H1 (cell line): ENCODE data around the gene TGM2. TPM values are rescaled to one million over a fixed set of nuclear protein-coding genes. Genes with fewer than 3 reads are reported as not detected.

ENCODE experiments used
- CTCF ChIA-PET: fragments of 300-600 bp; sonication (Branson Sonifier 250); formaldehyde crosslinking; loops from one replicate; lab custom pipeline; 2021; ENCODE audit not compliant: partially characterized antibody; lab: Charles Lee
- POLR2A ChIA-PET: fragments of 300-600 bp; sonication (Branson Sonifier 250); formaldehyde crosslinking; loops from one replicate; lab custom pipeline; 2021; ENCODE audit warnings: inconsistent platforms; ENCODE audit not compliant: partially characterized antibody; lab: Charles Lee
- DNase-seq, 2 experiments: peaks; one replicate each; pipeline versions ENCODE4 v3.0.0 to v3.0.0-alpha.2; 2010 to 2022; ENCODE audit warnings: low spot score in 2 of 2, low read depth in 1 of 2, mixed read lengths in 1 of 2
- FAIRE-seq: peaks from 2 replicates; lab custom pipeline; 2011; peaks lifted over from hg19 to GRCh38; lab: Jason Lieb, UNC
- H2AFZ ChIP-seq: 2 replicates; pipeline ENCODE4 v1.8.1; 2012; ENCODE audit warnings: low read length, inconsistent platforms
- H2AK5ac ChIP-seq: 2 replicates; pipeline ENCODE4 v1.6.1; 2013; ENCODE audit warnings: low read depth, low read length
- H2BK120ac ChIP-seq: replicated peaks from 2 replicates; pipeline ENCODE3; 2013; ENCODE audit warnings: low read depth, low read length, inconsistent platforms
- H2BK12ac ChIP-seq: 2 replicates; pipeline ENCODE4 v1.6.1; 2013; ENCODE audit warnings: low read depth, low read length
- H2BK15ac ChIP-seq: 2 replicates; pipeline ENCODE4 v1.6.1; 2013; ENCODE audit warnings: low read length
- H2BK20ac ChIP-seq: 2 replicates; pipeline ENCODE4 v1.6.1; 2013; ENCODE audit warnings: low read length
- H2BK5ac ChIP-seq: 2 replicates; pipeline ENCODE4 v1.6.1; 2013; ENCODE audit warnings: low read depth, low read length
- H3K14ac ChIP-seq: 2 replicates; pipeline ENCODE4 v1.6.1; 2013; ENCODE audit warnings: inconsistent platforms; ENCODE audit not compliant: insufficient read length
- H3K18ac ChIP-seq: 2 replicates; pipeline ENCODE4 v1.6.1; 2013; ENCODE audit warnings: low read length; ENCODE audit errors: extremely low read depth
- H3K23ac ChIP-seq: 2 replicates; pipeline ENCODE4 v1.6.1; 2013; ENCODE audit warnings: inconsistent platforms; ENCODE audit not compliant: insufficient read length
- H3K23me2 ChIP-seq: 2 replicates; pipeline ENCODE4 v1.6.1; 2013; ENCODE audit warnings: low read depth, low read length
- H3K27ac ChIP-seq: 2 replicates; pipeline ENCODE4 v1.6.1; 2011; ENCODE audit warnings: low read depth, low read length, inconsistent platforms
- H3K27me3 ChIP-seq, 4 experiments: replicated peaks in 1 of 4; 1 replicate in 1 of 4; 2 replicates in 3 of 4; pipeline versions ENCODE4 v1.6.1 to v1.8.1; 2011 to 2013; ENCODE audit warnings: low read length in 3 of 4, mild to moderate bottlenecking in 3 of 4, inconsistent platforms in 2 of 4, mixed read lengths in 2 of 4, moderate library complexity in 1 of 4; ENCODE audit not compliant: control insufficient read depth in 3 of 4, insufficient read depth in 3 of 4; ENCODE audit errors: extremely low read depth in 1 of 4
- H3K36me3 ChIP-seq, 4 experiments: 2 replicates each; pipeline versions ENCODE4 v1.6.1 to v1.8.1; 2011 to 2013; ENCODE audit warnings: mild to moderate bottlenecking in 4 of 4, low read length in 3 of 4, moderate library complexity in 2 of 4, control low read depth in 1 of 4, inconsistent platforms in 1 of 4; ENCODE audit not compliant: insufficient read depth in 4 of 4, control insufficient read depth in 2 of 4
- H3K4ac ChIP-seq: replicated peaks from 2 replicates; pipeline ENCODE3; 2013; ENCODE audit warnings: low read length, low read depth, mixed read lengths, inconsistent platforms; ENCODE audit not compliant: insufficient read length
- H3K4me1 ChIP-seq, 4 experiments: replicated peaks in 1 of 4; 1 replicate in 1 of 4; 2 replicates in 3 of 4; pipeline versions ENCODE4 v1.6.1 to v1.8.1; 2011 to 2013; ENCODE audit warnings: low read length in 3 of 4, inconsistent platforms in 2 of 4, mixed read lengths in 1 of 4; ENCODE audit not compliant: insufficient read depth in 4 of 4, control insufficient read depth in 3 of 4
- H3K4me2 ChIP-seq, 2 experiments: 2 replicates each; pipeline versions ENCODE4 v1.6.1 to v1.8.1; 2011 to 2013; ENCODE audit warnings: low read depth in 2 of 2, low read length in 2 of 2, control low read depth in 1 of 2, inconsistent platforms in 1 of 2, mild to moderate bottlenecking in 1 of 2; ENCODE audit not compliant: insufficient read depth in 1 of 2
- H3K4me3 ChIP-seq, 4 experiments: fragments of 200-600, 300-600 bp in 1 of 4; sonication (generic), shearing (Covaris generic), sonication (Bioruptor Twin) in 1 of 4; 2 replicates each; pipeline versions ENCODE4 v1.5.1 to v1.8.1; 2011 to 2016; ENCODE audit warnings: low read length in 4 of 4, low read depth in 3 of 4, control low read depth in 2 of 4, inconsistent platforms in 2 of 4, mild to moderate bottlenecking in 2 of 4, mixed read lengths in 1 of 4, moderate library complexity in 1 of 4; ENCODE audit not compliant: insufficient read depth in 2 of 4; ENCODE audit errors: extremely low read depth in 1 of 4
- H3K56ac ChIP-seq: replicated peaks from 2 replicates; pipeline ENCODE3; 2013; ENCODE audit warnings: low read depth, mild to moderate bottlenecking, mixed read lengths, low read length, inconsistent platforms; ENCODE audit not compliant: insufficient read length
- H3K79me1 ChIP-seq: 2 replicates; pipeline ENCODE4 v1.6.1; 2013; ENCODE audit warnings: low read depth, low read length, control low read depth
- H3K79me2 ChIP-seq, 2 experiments: 2 replicates each; pipeline versions ENCODE4 v1.6.1 to v1.8.1; 2012 to 2013; ENCODE audit warnings: low read length in 2 of 2, mild to moderate bottlenecking in 2 of 2, inconsistent platforms in 1 of 2; ENCODE audit not compliant: insufficient read depth in 2 of 2, control insufficient read depth in 1 of 2
- H3K9ac ChIP-seq, 4 experiments: replicated peaks in 1 of 4; 1 replicate in 1 of 4; 2 replicates in 3 of 4; pipeline versions ENCODE4 v1.6.1 to v1.8.1; 2011 to 2013; ENCODE audit warnings: low read depth in 3 of 4, low read length in 3 of 4, control low read depth in 2 of 4, mild to moderate bottlenecking in 2 of 4, moderate library complexity in 2 of 4, inconsistent platforms in 1 of 4; ENCODE audit errors: extremely low read depth in 1 of 4
- H3K9me3 ChIP-seq, 2 experiments: 2 replicates each; pipeline versions ENCODE4 v1.6.1 to v1.8.1; 2012 to 2013; ENCODE audit warnings: mild to moderate bottlenecking in 2 of 2, moderate library complexity in 2 of 2, control low read depth in 1 of 2, inconsistent platforms in 1 of 2, low read depth in 1 of 2, low read length in 1 of 2, mixed read lengths in 1 of 2; ENCODE audit not compliant: insufficient read depth in 2 of 2
- H4K20me1 ChIP-seq, 2 experiments: replicated peaks in 1 of 2; 2 replicates each; pipeline versions ENCODE3 to v1.8.1; 2011 to 2013; ENCODE audit warnings: inconsistent platforms in 2 of 2, low read length in 2 of 2, mild to moderate bottlenecking in 1 of 2; ENCODE audit not compliant: insufficient read depth in 2 of 2, control insufficient read depth in 1 of 2
- H4K5ac ChIP-seq: 2 replicates; pipeline ENCODE4 v1.6.1; 2013; ENCODE audit warnings: low read length, low read depth, mixed read lengths, inconsistent platforms; ENCODE audit not compliant: insufficient read length
- H4K8ac ChIP-seq: 2 replicates; pipeline ENCODE4 v1.8.0; 2013; ENCODE audit warnings: mild to moderate bottlenecking, moderate library complexity, low read length, inconsistent platforms; ENCODE audit not compliant: insufficient read depth; ENCODE audit errors: extremely low read depth
- H4K91ac ChIP-seq: replicated peaks from 2 replicates; pipeline ENCODE3; 2013; ENCODE audit warnings: low read length, mixed read lengths, inconsistent platforms; ENCODE audit not compliant: insufficient read length
- BCL11A ChIP-seq, 2 experiments: IDR thresholded peaks; one replicate each; pipeline ENCODE4 v1.6.1; 2011; ENCODE audit warnings: low read depth in 2 of 2, low read length in 2 of 2, mild to moderate bottlenecking in 2 of 2
- NANOG ChIP-seq: IDR thresholded peaks from 2 replicates; pipeline ENCODE4 v1.6.1; 2011; ENCODE audit warnings: low read length, low read depth, mild to moderate bottlenecking, inconsistent platforms; ENCODE audit not compliant: insufficient read depth, poor library complexity, severe bottlenecking
- RAD21 ChIP-seq, 2 experiments: IDR thresholded peaks in 1 of 2; conservative IDR thresholded peaks in 1 of 2; 2 replicates each; pipeline ENCODE4 v1.6.1; 2011; ENCODE audit warnings: low read depth in 2 of 2, low read length in 2 of 2, improper control_type of control experiment in 1 of 2, inconsistent platforms in 1 of 2, mild to moderate bottlenecking in 1 of 2, moderate library complexity in 1 of 2
- SP4 ChIP-seq: IDR thresholded peaks from 2 replicates; pipeline ENCODE4 v1.6.1; 2012; ENCODE audit warnings: low read length, inconsistent platforms
- SUZ12 ChIP-seq: fragments of 200-600 bp; sonication (generic); IDR thresholded peaks from 2 replicates; pipeline ENCODE4 v1.6.1; 2012; ENCODE audit warnings: mild to moderate bottlenecking, inconsistent platforms, low read length, moderate library complexity, mixed read lengths
- TCF12 ChIP-seq: IDR thresholded peaks from 2 replicates; pipeline ENCODE4 v1.6.1; 2011; ENCODE audit warnings: low read depth, mild to moderate bottlenecking, low read length
- YY1 ChIP-seq: IDR thresholded peaks from 2 replicates; pipeline ENCODE4 v1.6.1; 2011; ENCODE audit warnings: low read depth, mild to moderate bottlenecking, low read length
- WGBS, 2 experiments: shearing (Covaris generic) in 1 of 2; methylation state at CpG; one replicate each; pipeline versions ENCODE4 v1.1.6 to v1.1.7; 2013 to 2015; ENCODE audit warnings: low lambda C conversion rate in 2 of 2, mixed read lengths in 2 of 2, inconsistent platforms in 1 of 2, low coverage in 1 of 2, missing lambda C conversion rate in 1 of 2; ENCODE audit not compliant: insufficient replicate concordance in 2 of 2, insufficient coverage in 1 of 2, insufficient read length in 1 of 2; ENCODE audit errors: extremely low coverage in 1 of 2, missing lambda C conversion rate in 1 of 2; 5-methylcytosine and 5-hydroxymethylcytosine counted together
- polyA plus RNA-seq, 7 experiments: library from polyadenylated mRNA; depleted of rRNA in 3 of 7; stranded (reverse) in 5 of 7; unstranded in 2 of 7; fragments of >200 nt in 5 of 7; fragments of 200-250 nt in 2 of 7; gene quantifications; 1 replicate in 5 of 7; 2 replicates in 1 of 7; 4 replicates in 1 of 7; pipeline versions ENCODE4 v1.2.1 to v1.2.3, GENCODE V29; 2011 to 2013; ENCODE audit warnings: missing spikeins in 2 of 7, mixed read lengths in 2 of 7
- total RNA-seq: library from RNA; stranded (reverse); fragmentation: NEBNext Ultra II Directional; extraction: Animal tissue kit (Norgen Biotek cat#: 25700); gene quantifications from 2 replicates; pipeline ENCODE4 v1.2.1, GENCODE V29; 2021
- TF ChIP-seq, protein P1 (sequence below): IDR thresholded peaks from 2 replicates; pipeline ENCODE4 v1.6.1; 2012; ENCODE audit warnings: inconsistent platforms

TGM2 gene
- total and polyA plus RNA-seq, 2 of the 8 experiments (the other 6 are each of a cell fraction or from before 2014, with no cell fraction given) = 0.86 to 1.0 TPM

DNA sequence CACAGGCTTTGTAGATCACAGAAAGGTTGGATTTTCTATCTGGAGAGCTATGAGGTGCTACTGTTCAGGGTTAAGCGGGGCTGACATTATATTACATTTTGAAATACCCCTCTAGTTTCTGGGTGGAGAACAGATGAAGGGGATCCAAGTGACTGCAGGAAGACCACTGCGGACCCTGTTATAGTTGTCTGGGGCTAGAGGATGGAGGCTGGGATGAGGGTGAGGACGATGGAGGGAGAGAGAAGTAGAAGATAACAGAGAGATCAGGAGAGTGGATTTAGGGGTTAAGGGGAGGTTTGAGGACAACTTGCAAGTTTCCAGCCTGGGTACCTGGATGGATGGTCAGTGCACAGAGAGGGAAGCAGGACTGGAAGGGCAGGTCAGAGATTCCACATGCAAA lies 43.5 kb upstream of the TGM2 start:
- H4K5ac ChIP-seq = no peak overlapping the region
- no peak overlapping the region for H2BK15ac ChIP-seq
- no peaks in the 10 kb centered on the region for H4K20me1 ChIP-seq
- WGBS, 2 experiments = 85 to 100% methylated on average over 1 to 3 of the region's 3 CpGs
- H3K23ac ChIP-seq = no peak overlapping the region
- H4K8ac ChIP-seq = no peak overlapping the region
- no peak overlapping the region for H3K14ac ChIP-seq
- H2BK120ac ChIP-seq = no peak overlapping the region
- no peak overlapping the region for H3K27ac ChIP-seq
- no peak overlapping the region for H3K4me2 ChIP-seq
- POLR2A ChIA-PET = no interaction called here
- no peak for FAIRE-seq
- no peaks in the 10 kb centered on the region for H3K9me3 ChIP-seq
- no peak overlapping the region for H3K18ac ChIP-seq
- no peaks in the 10 kb centered on the region for H3K4me1 ChIP-seq
- no peak overlapping the region for H3K4me3 ChIP-seq
- H3K27me3 ChIP-seq = no peaks in the 10 kb centered on the region
- no peak overlapping the region for H4K91ac ChIP-seq
- H3K23me2 ChIP-seq = no peaks in the 10 kb centered on the region
- no peak overlapping the region for H2BK20ac ChIP-seq
- H2AK5ac ChIP-seq = no peak overlapping the region
- no peaks in the 10 kb centered on the region for H3K79me1 ChIP-seq
- no peak overlapping the region for H2BK12ac ChIP-seq
- TF ChIP-seq TCF12 (no peak), BCL11A (IDR thresholded peaks at IDR 0.05; ENCODE audit: low read depth in 2 of 2, low read length in 2 of 2) (no peak), SUZ12 (no peak), SP4 (no peak), RAD21 (IDR thresholded peaks at IDR 0.05 in 1 of 2, conservative IDR thresholded peaks at IDR 0.05 in 1 of 2; ENCODE audit: low read depth in 2 of 2, low read length in 2 of 2) (no peak), YY1 (no peak), NANOG (no peak)
- TF ChIP-seq, protein P1, sequence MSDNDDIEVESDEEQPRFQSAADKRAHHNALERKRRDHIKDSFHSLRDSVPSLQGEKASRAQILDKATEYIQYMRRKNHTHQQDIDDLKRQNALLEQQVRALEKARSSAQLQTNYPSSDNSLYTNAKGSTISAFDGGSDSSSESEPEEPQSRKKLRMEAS = no peak
- H2AFZ ChIP-seq = no peak overlapping the region
- H2BK5ac ChIP-seq = no peak overlapping the region
- no peak for DNase-seq
- H3K4ac ChIP-seq = no peak overlapping the region
- no peaks in the 10 kb centered on the region for H3K79me2 ChIP-seq
- no peak overlapping the region for H3K9ac ChIP-seq
- no peaks in the 10 kb centered on the region for H3K36me3 ChIP-seq
- CTCF ChIA-PET = interaction anchor here (1.1 to 4.3 kb wide), 5 partner anchors 13 to 135 kb away, joined by 3 to 20 read pairs (median 4); no protein-coding TSS in a partner anchor
- no peak overlapping the region for H3K56ac ChIP-seq
